ENCODE measurements around the gene TSPAN33. TPM values are rescaled to one million over a fixed set of nuclear protein-coding genes. Genes with fewer than 3 reads are reported as not detected.

The TSPAN33 gene
- polyA plus RNA-seq, 1 of the 3 experiments (the other 2 are of a cell fraction): 6.9 TPM

- WGBS (ENCODE audit: low lambda C conversion rate): 90% methylated on average over 16 of the region's 16 CpGs
- Histone ChIP-seq H3K79me2 (ENCODE audit: insufficient read depth) (no peaks in the 10 kb centered on the region), H4K20me1 (ENCODE audit: insufficient read depth) (no peaks in the 10 kb centered on the region), H3K27ac (ENCODE audit: low read depth in 2 of 2, low read length in 1 of 2) (no peak overlapping the region), H3F3A (replicated peaks; ENCODE audit: insufficient read depth) (no peaks in the 10 kb centered on the region), H3K4me2 (no peak overlapping the region), H3K9me2 (no peaks in the 10 kb centered on the region), H3K9ac (no peak overlapping the region), H2AFZ (ENCODE audit: low read depth) (no peak overlapping the region), H3K4me3 (ENCODE audit: low read depth in 2 of 2, low read length in 1 of 2) (no peak overlapping the region), H3K9me3 (no peaks in the 10 kb centered on the region), H3K27me3 (ENCODE audit: insufficient read depth) (no peaks in the 10 kb centered on the region), H3K36me3 (replicated peaks in 1 of 2; ENCODE audit: control insufficient read depth in 1 of 2, insufficient read depth in 2 of 2, low read length in 1 of 2) (no peaks in the 10 kb centered on the region), H3K4me1 (ENCODE audit: control insufficient read depth in 1 of 2, insufficient read depth in 2 of 2, low read depth in 1 of 2, low read length in 1 of 2) (no peaks in the 10 kb centered on the region)
- CTCF ChIA-PET: interaction anchor here (0.8 to 15.6 kb wide), 4 partner anchors 39 to 128 kb away, joined by 3 to 385 read pairs (median 9); no protein-coding TSS in a partner anchor
- POLR2A ChIA-PET: no interaction called here
- no peak for TF ChIP-seq SIN3A (IDR thresholded peaks at IDR 0.05; ENCODE audit: borderline replicate concordance, low read depth, low read length)
- no peak for TF ChIP-seq RFX5 (IDR thresholded peaks at IDR 0.05; ENCODE audit: low read length)
- TF ChIP-seq NFIC (IDR thresholded peaks at IDR 0.05; ENCODE audit: borderline replicate concordance): no peak
- no peak for TF ChIP-seq YY1 (IDR thresholded peaks at IDR 0.05; ENCODE audit: low read depth)
- TF ChIP-seq ZBTB33 (IDR thresholded peaks at IDR 0.05; ENCODE audit: borderline replicate concordance, low read depth): no peak
- TF ChIP-seq, protein P1, sequence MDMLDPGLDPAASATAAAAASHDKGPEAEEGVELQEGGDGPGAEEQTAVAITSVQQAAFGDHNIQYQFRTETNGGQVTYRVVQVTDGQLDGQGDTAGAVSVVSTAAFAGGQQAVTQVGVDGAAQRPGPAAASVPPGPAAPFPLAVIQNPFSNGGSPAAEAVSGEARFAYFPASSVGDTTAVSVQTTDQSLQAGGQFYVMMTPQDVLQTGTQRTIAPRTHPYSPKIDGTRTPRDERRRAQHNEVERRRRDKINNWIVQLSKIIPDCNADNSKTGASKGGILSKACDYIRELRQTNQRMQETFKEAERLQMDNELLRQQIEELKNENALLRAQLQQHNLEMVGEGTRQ (IDR thresholded peaks at IDR 0.05; ENCODE audit: borderline replicate concordance, low read depth, low read length): no peak
- TF ChIP-seq MEF2A (IDR thresholded peaks at IDR 0.05; ENCODE audit: borderline replicate concordance, low read depth): no peak
- TF ChIP-seq, protein P2, sequence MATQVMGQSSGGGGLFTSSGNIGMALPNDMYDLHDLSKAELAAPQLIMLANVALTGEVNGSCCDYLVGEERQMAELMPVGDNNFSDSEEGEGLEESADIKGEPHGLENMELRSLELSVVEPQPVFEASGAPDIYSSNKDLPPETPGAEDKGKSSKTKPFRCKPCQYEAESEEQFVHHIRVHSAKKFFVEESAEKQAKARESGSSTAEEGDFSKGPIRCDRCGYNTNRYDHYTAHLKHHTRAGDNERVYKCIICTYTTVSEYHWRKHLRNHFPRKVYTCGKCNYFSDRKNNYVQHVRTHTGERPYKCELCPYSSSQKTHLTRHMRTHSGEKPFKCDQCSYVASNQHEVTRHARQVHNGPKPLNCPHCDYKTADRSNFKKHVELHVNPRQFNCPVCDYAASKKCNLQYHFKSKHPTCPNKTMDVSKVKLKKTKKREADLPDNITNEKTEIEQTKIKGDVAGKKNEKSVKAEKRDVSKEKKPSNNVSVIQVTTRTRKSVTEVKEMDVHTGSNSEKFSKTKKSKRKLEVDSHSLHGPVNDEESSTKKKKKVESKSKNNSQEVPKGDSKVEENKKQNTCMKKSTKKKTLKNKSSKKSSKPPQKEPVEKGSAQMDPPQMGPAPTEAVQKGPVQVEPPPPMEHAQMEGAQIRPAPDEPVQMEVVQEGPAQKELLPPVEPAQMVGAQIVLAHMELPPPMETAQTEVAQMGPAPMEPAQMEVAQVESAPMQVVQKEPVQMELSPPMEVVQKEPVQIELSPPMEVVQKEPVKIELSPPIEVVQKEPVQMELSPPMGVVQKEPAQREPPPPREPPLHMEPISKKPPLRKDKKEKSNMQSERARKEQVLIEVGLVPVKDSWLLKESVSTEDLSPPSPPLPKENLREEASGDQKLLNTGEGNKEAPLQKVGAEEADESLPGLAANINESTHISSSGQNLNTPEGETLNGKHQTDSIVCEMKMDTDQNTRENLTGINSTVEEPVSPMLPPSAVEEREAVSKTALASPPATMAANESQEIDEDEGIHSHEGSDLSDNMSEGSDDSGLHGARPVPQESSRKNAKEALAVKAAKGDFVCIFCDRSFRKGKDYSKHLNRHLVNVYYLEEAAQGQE (IDR thresholded peaks at IDR 0.05; ENCODE audit: low read depth, low read length): no peak
- no peak for TF ChIP-seq RAD21 (IDR thresholded peaks at IDR 0.05; ENCODE audit: low read length)
- TF ChIP-seq FOXJ3 (CRISPR knock-in tag; IDR thresholded peaks at IDR 0.05): no peak
- no peak for TF ChIP-seq FOXM1 (IDR thresholded peaks at IDR 0.05; ENCODE audit: low read depth)
- no peak for TF ChIP-seq EP300 (IDR thresholded peaks at IDR 0.05; ENCODE audit: borderline replicate concordance in 1 of 2, low read depth in 1 of 2, low read length in 1 of 2)
- TF ChIP-seq ELF1 (IDR thresholded peaks at IDR 0.05): no peak
- no peak for TF ChIP-seq PBX3 (IDR thresholded peaks at IDR 0.05)
- no peak for TF ChIP-seq TEAD4 (IDR thresholded peaks at IDR 0.05; ENCODE audit: borderline replicate concordance, insufficient read depth)
- no peak for TF ChIP-seq JUND (IDR thresholded peaks at IDR 0.05)
- TF ChIP-seq FOSL2 (IDR thresholded peaks at IDR 0.05; ENCODE audit: borderline replicate concordance, low read depth): no peak
- DNase-seq: no peak
Observed at GRCh38 chr7:129169686-129170440, 25.4 kb downstream of the TSPAN33 start.
